Measurements from ENCODE around the gene VPS37D. TPM values are rescaled to one million over a fixed set of nuclear protein-coding genes. Genes with fewer than 3 reads are reported as not detected.

VPS37D gene
- total RNA-seq, 2 donors from 2014 or later = 1.6 to 2.2 TPM

DNA sequence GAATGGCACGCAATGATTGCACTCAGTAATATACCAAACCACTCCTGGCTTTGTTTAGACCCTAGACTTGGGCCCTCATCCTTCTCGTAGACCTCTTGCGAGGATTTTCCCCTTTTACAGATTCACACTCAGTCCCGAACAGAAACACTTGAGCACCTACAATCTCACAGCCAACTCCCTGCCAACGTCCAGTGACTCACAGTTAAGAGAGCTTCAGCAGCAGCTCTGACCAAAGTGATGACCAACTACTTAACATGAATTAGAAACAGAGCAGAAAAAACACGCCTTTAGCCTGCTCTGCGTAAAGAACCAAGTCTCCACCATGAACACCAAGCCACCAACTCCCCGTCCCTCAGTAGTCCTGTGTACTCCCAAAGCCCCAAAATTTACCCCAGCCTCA lies 13.4 kb downstream of the VPS37D start:
- Histone ChIP-seq H3K9me3 (no peaks in the 10 kb centered on the region), H3K36me3 (peaks cover 6% of the 10 kb centered on the region), H3K4me3 (no peak overlapping the region), H3K27me3 (no peaks in the 10 kb centered on the region), H3K27ac (peak overlapping the region; percentile 27 to 86), H3K4me1 (peaks cover 0 to 47% of the 10 kb centered on the region in 2 donors)
- DNase-seq (ENCODE audit: low spot score) = no peak
- TF ChIP-seq, protein P1, sequence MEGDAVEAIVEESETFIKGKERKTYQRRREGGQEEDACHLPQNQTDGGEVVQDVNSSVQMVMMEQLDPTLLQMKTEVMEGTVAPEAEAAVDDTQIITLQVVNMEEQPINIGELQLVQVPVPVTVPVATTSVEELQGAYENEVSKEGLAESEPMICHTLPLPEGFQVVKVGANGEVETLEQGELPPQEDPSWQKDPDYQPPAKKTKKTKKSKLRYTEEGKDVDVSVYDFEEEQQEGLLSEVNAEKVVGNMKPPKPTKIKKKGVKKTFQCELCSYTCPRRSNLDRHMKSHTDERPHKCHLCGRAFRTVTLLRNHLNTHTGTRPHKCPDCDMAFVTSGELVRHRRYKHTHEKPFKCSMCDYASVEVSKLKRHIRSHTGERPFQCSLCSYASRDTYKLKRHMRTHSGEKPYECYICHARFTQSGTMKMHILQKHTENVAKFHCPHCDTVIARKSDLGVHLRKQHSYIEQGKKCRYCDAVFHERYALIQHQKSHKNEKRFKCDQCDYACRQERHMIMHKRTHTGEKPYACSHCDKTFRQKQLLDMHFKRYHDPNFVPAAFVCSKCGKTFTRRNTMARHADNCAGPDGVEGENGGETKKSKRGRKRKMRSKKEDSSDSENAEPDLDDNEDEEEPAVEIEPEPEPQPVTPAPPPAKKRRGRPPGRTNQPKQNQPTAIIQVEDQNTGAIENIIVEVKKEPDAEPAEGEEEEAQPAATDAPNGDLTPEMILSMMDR (IDR thresholded peaks at IDR 0.05) = no peak

DNA sequence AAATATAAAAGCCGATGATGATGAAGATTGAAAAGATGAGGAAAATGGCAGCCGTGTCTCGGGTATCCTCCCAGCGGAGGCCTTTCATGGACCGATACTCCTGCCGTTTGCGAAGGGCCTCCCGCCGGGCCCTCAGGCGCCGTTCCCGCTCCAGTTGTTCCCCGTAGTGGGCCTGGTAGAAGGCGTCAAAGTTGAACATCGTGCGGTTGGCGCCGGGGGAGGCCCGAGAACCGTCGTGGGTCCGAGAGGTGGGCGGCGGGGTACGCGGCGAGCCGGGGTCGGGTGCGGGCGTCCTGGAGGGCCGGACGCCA lies 15.1 kb downstream of the VPS37D start:
- TF ChIP-seq, protein P1 (IDR thresholded peaks at IDR 0.05) = no peak

DNA sequence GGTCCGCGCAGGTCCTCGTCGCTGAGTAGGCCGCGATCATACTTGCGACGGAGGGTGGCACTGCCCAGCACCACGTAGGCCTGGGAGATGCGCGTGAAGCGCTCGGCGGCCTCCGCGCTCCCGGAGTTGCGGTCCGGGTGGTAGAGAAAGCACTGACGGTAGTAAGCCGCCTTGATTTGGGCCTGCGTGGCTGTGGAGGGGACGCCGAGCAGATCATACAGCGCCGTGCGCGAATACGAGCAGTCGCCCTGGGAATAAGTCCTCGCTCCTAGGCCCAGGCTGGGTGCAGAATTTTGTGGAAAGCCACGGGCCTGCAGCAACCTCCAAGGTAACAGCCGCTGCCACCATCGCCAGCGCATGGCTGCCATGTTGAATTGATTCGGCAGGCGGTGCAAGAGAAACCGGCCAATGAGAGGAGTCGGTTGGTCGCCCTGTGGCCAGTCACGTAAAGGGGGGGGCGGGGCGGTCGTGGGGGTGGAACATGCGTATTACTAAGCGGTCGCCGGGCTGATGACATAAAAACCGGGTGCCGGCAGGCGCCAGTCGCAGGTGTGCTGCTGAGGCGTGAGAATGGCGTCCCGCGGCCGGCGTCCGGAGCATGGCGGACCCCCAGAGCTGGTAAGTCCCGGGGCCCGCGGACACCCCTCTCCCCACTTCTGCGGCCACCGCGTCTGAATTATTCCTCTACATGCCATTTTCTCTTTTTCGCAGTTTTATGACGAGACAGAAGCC lies 15.6 kb downstream of the VPS37D start, which contains the start of the genes BUD23 and DNAJC30:
Gene BUD23, plus strand, starts transcription at position 542 of the 732 bp plus-strand sequence. Its CDS starts 29 bp downstream, at position 571.
Gene DNAJC30, minus strand, starts transcription at position 398 of the 732 bp plus-strand sequence. Its CDS starts 30 bp downstream, at position 368.
- H3K27ac ChIP-seq = peak within 1 kb of the TSS; percentile 81 to 86
- DNase-seq (ENCODE audit: low spot score) = peak; percentile 98
- H3K4me3 ChIP-seq = peak within 1 kb of the TSS; percentile 83 to 99
- no peaks in the 10 kb centered on the region for H3K27me3 ChIP-seq
- peaks cover 0 to 47% of the 10 kb centered on the region in 2 donors for H3K4me1 ChIP-seq
- no peaks in the 10 kb centered on the region for H3K9me3 ChIP-seq
- TF ChIP-seq, protein P1 (IDR thresholded peaks at IDR 0.05) = no peak
- H3K36me3 ChIP-seq = peaks cover 17% of the 10 kb centered on the region

More for the DNA sequence above, 15.1 kb downstream of the VPS37D start:
- Histone ChIP-seq H3K4me3 (peak overlapping the region; percentile 83 to 99), H3K9me3 (no peaks in the 10 kb centered on the region), H3K27me3 (no peaks in the 10 kb centered on the region), H3K36me3 (peaks cover 17% of the 10 kb centered on the region), H3K4me1 (peaks cover 0 to 47% of the 10 kb centered on the region in 2 donors), H3K27ac (peak overlapping the region; percentile 81 to 86)
- DNase-seq (ENCODE audit: low spot score) = no peak

DNA sequence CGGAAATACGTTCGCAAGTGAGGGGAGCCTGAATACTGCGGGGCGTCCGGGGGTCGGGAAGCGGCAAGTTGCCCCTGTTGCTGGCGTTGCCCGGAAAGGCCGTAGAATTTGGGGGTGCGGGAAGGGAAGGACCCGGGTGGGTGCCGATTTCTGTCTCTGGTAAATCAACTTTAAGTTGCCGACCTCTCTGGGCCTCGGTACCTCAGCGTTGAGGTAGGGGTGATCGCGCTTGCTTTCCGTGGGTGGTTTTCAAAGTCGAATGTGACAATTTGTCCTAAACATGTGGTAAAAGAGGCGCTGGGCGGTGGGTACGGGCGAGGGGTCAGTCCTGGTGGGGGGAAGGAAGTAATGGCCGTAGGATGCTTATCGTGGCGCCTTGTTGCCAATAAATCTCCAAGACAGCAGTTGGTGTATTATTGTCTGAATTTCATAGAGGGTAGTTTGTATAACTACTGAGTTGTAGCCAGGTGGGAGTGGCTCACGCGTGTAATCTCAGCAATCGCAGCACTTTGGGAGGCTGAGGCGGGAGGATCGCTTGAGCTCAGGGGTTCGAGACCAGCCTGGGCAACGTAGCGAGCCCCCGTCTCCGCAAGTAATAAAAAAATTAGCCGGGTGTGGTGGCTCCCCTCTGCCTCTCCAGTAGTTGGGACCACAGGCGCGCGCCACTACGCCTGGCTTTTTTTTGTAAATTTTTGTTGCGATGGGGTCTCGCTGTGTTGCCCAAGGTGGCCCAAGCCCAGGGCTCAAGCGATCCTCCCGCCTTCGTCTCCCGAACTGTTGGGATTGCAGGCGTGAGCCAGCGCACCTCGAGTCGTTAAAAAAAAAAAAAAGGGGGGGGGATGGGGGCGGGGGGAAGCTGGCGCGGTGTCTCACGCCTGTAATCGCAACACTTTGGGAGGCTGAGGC lies 16.4 kb downstream of the VPS37D start:
- peak overlapping the region; percentile 83 to 99 for H3K4me3 ChIP-seq
- peaks cover 0 to 42% of the 10 kb centered on the region in 2 donors for H3K4me1 ChIP-seq
- TF ChIP-seq, protein P1 (IDR thresholded peaks at IDR 0.05) = no peak

DNA sequence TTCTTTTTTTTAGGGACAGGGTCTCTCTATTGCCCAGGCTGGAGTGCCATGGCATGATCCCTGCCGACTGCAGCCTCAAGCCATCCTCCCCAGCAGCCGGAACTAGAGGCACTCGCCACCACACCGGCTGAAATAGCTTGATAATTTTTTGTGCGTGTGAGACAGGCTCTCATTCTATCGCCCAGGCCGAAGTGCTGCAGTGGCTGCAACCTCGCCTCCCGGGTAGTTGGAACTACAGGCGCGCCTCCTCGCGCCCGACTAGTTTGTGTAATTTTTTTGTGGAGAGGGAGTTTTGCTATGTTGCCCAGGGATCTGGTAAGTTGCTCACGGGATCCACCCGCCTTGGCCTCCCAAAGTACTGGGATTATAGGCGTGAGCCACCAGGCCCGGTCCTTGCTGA lies 17.7 kb downstream of the VPS37D start:
- H3K4me3 ChIP-seq = no peak overlapping the region
- H3K4me1 ChIP-seq = peaks cover 0 to 31% of the 10 kb centered on the region in 2 donors
- no peaks in the 10 kb centered on the region for H3K27me3 ChIP-seq
- H3K36me3 ChIP-seq = peaks cover 20% of the 10 kb centered on the region
- TF ChIP-seq, protein P1 (IDR thresholded peaks at IDR 0.05) = no peak
- DNase-seq (ENCODE audit: low spot score) = no peak
- H3K27ac ChIP-seq = no peak overlapping the region
- H3K9me3 ChIP-seq = no peaks in the 10 kb centered on the region

More for the DNA sequence above, 16.4 kb downstream of the VPS37D start:
- Histone ChIP-seq H3K27me3 (no peaks in the 10 kb centered on the region), H3K9me3 (no peaks in the 10 kb centered on the region), H3K27ac (peak overlapping the region; percentile 81 to 86), H3K36me3 (peaks cover 20% of the 10 kb centered on the region)
- DNase-seq (ENCODE audit: low spot score) = no peak
